ENCODE results near the gene UXS1. TPM values are rescaled to one million over a fixed set of nuclear protein-coding genes. Genes with fewer than 3 reads are reported as not detected.

UXS1 gene
- polyA plus RNA-seq, 1 donor from 2014 or later: 19.1 TPM

GRCh38 chr2:106160786-106161261 is 33.3 kb downstream of the UXS1 start:
- Histone ChIP-seq H3K9me2 (ENCODE audit: insufficient read depth, low read length) (no peaks in the 10 kb centered on the region), H3K9me3 (ENCODE audit: low read length) (no peaks in the 10 kb centered on the region), H3K9ac (ENCODE audit: low read length) (no peak overlapping the region), H3F3A (ENCODE audit: insufficient read depth, low read length, poor library complexity, severe bottlenecking) (no peaks in the 10 kb centered on the region), H2AFZ (ENCODE audit: low read depth, low read length) (no peak overlapping the region), H3K79me2 (replicated peaks; ENCODE audit: insufficient read depth, low read length) (no peaks in the 10 kb centered on the region), H3K36me3 (ENCODE audit: insufficient read depth, low read length) (peaks cover 8% of the 10 kb centered on the region), H3K27ac (ENCODE audit: low read length) (no peak overlapping the region), H3K27me3 (ENCODE audit: insufficient read depth, low read depth, low read length) (no peaks in the 10 kb centered on the region), H3K4me3 (ENCODE audit: low read length) (no peak overlapping the region), H3K4me2 (ENCODE audit: low read length) (no peak overlapping the region), H4K20me1 (ENCODE audit: insufficient read depth) (no peaks in the 10 kb centered on the region)
- TF ChIP-seq POLR2AphosphoS5 (IDR thresholded peaks at IDR 0.05): no peak
- TF ChIP-seq MXI1 (conservative IDR thresholded peaks at IDR 0.05; ENCODE audit: poor library complexity, severe bottlenecking): no peak
- TF ChIP-seq REST (IDR thresholded peaks at IDR 0.05; ENCODE audit: borderline replicate concordance): no peak
- TF ChIP-seq CTCF (IDR thresholded peaks at IDR 0.05; ENCODE audit: poor library complexity, severe bottlenecking): no peak
- TF ChIP-seq RAD21 (conservative IDR thresholded peaks at IDR 0.05): no peak
- no peak for TF ChIP-seq EP300 (conservative IDR thresholded peaks at IDR 0.05; ENCODE audit: poor library complexity, severe bottlenecking)
- no peak for TF ChIP-seq TAF1 (IDR thresholded peaks at IDR 0.05; ENCODE audit: low read depth)
- no peak for TF ChIP-seq SMC3 (conservative IDR thresholded peaks at IDR 0.05; ENCODE audit: poor library complexity)
- no peak for TF ChIP-seq EZH2 (IDR thresholded peaks at IDR 0.05; ENCODE audit: borderline replicate concordance, insufficient read depth, low read length, poor library complexity, severe bottlenecking)

GRCh38 chr2:106159866-106160785 is 34.0 kb downstream of the UXS1 start:
- Histone ChIP-seq H3K79me2 (replicated peaks; ENCODE audit: insufficient read depth, low read length) (no peaks in the 10 kb centered on the region), H3K9me2 (ENCODE audit: insufficient read depth, low read length) (no peaks in the 10 kb centered on the region), H3K4me2 (ENCODE audit: low read length) (no peak overlapping the region), H3K27ac (ENCODE audit: low read length) (no peak overlapping the region), H3K9ac (ENCODE audit: low read length) (no peak overlapping the region), H3F3A (ENCODE audit: insufficient read depth, low read length, poor library complexity, severe bottlenecking) (no peaks in the 10 kb centered on the region), H2AFZ (ENCODE audit: low read depth, low read length) (no peak overlapping the region), H3K27me3 (ENCODE audit: insufficient read depth, low read depth, low read length) (no peaks in the 10 kb centered on the region), H3K9me3 (ENCODE audit: low read length) (no peaks in the 10 kb centered on the region), H3K36me3 (ENCODE audit: insufficient read depth, low read length) (peaks cover 8% of the 10 kb centered on the region), H4K20me1 (ENCODE audit: insufficient read depth) (no peaks in the 10 kb centered on the region), H3K4me3 (ENCODE audit: low read length) (no peak overlapping the region)
- no peak for TF ChIP-seq SMC3 (conservative IDR thresholded peaks at IDR 0.05; ENCODE audit: poor library complexity)
- no peak for TF ChIP-seq POLR2AphosphoS5 (IDR thresholded peaks at IDR 0.05)
- no peak for TF ChIP-seq EZH2 (IDR thresholded peaks at IDR 0.05; ENCODE audit: borderline replicate concordance, insufficient read depth, low read length, poor library complexity, severe bottlenecking)
- no peak for TF ChIP-seq EP300 (conservative IDR thresholded peaks at IDR 0.05; ENCODE audit: poor library complexity, severe bottlenecking)
- no peak for TF ChIP-seq MXI1 (conservative IDR thresholded peaks at IDR 0.05; ENCODE audit: poor library complexity, severe bottlenecking)
